NB4 (cell line): ENCODE data around the gene UNC5C.

Experiments used
- DNase-seq: peaks from one replicate; pipeline ENCODE4 v3.0.0; 2010; ENCODE audit warnings: low read depth
- H3K4me3 ChIP-seq: one replicate; pipeline ENCODE4 v1.5.1; 2011; ENCODE audit warnings: mild to moderate bottlenecking, low read depth, low read length, moderate library complexity
- CTCF ChIP-seq: IDR thresholded peaks from one replicate; pipeline ENCODE4 v1.5.1; 2012; ENCODE audit warnings: low read depth, low read length
- MAX ChIP-seq: IDR thresholded peaks from 2 replicates; pipeline ENCODE4 v1.6.1; 2011; ENCODE audit warnings: low read depth, low read length
- MYC ChIP-seq: IDR thresholded peaks from 2 replicates; pipeline ENCODE4 v1.6.1; 2011; ENCODE audit warnings: low read depth, low read length
- POLR2A ChIP-seq: IDR thresholded peaks from 2 replicates; pipeline ENCODE4 v1.6.1; 2011; ENCODE audit warnings: mild to moderate bottlenecking; ENCODE audit not compliant: insufficient read length; ENCODE audit errors: extremely low read depth

The UNC5C gene

GRCh38 chr4:95494186-95494585 lies 54.6 kb downstream of the UNC5C start:
- H3K4me3 ChIP-seq: no peak overlapping the region
- TF ChIP-seq POLR2A (no peak), MYC (no peak), CTCF (no peak), MAX (no peak)
- DNase-seq: no peak

- TF ChIP-seq CTCF (no peak), MAX (no peak), MYC (no peak), POLR2A (no peak)
- no peak overlapping the region for H3K4me3 ChIP-seq
- no peak for DNase-seq
These were observed 70.1 kb downstream of the UNC5C start for GRCh38 chr4:95478679-95479078.

- no peak for TF ChIP-seq CTCF
- TF ChIP-seq POLR2A: no peak
- no peak for TF ChIP-seq MAX
- TF ChIP-seq MYC: no peak
- H3K4me3 ChIP-seq: no peak overlapping the region
- no peak for DNase-seq
These were observed 72.7 kb downstream of the UNC5C start for GRCh38 chr4:95476121-95476520.

GRCh38 chr4:95472534-95472933 lies 76.2 kb downstream of the UNC5C start:
- TF ChIP-seq CTCF (no peak), POLR2A (no peak)
- DNase-seq: no peak
- H3K4me3 ChIP-seq: no peak overlapping the region

- TF ChIP-seq CTCF (no peak), POLR2A (no peak), MYC (no peak), MAX (no peak)
- no peak overlapping the region for H3K4me3 ChIP-seq
- no peak for DNase-seq
These were observed 78.2 kb downstream of the UNC5C start for GRCh38 chr4:95470622-95471021.

GRCh38 chr4:95469617-95470016 lies 79.2 kb downstream of the UNC5C start:
- TF ChIP-seq MYC (no peak), CTCF (no peak), POLR2A (no peak), MAX (no peak)

More at GRCh38 chr4:95469617-95470016, 79.2 kb downstream of the UNC5C start:
- no peak overlapping the region for H3K4me3 ChIP-seq
- DNase-seq: no peak
